HFF-Myc (cell line): ENCODE data around the gene CHAC1.

Experiments used
- DNase-seq: peaks from one replicate; pipeline ENCODE4 v3.0.0-alpha.2; 2011; ENCODE audit warnings: low read depth; ENCODE audit errors: extremely low read depth
- H3K4me3 ChIP-seq: replicated peaks from 2 replicates; pipeline ENCODE4 v1.5.1; 2011; ENCODE audit warnings: low read depth, mild to moderate bottlenecking, control low read depth, low read length
- TF ChIP-seq, protein P1 (sequence below): IDR thresholded peaks from 2 replicates; pipeline ENCODE4 v1.5.1; 2012; ENCODE audit warnings: mild to moderate bottlenecking, low read depth, low read length, control low read depth; ENCODE audit errors: missing control alignments

The CHAC1 gene

DNA sequence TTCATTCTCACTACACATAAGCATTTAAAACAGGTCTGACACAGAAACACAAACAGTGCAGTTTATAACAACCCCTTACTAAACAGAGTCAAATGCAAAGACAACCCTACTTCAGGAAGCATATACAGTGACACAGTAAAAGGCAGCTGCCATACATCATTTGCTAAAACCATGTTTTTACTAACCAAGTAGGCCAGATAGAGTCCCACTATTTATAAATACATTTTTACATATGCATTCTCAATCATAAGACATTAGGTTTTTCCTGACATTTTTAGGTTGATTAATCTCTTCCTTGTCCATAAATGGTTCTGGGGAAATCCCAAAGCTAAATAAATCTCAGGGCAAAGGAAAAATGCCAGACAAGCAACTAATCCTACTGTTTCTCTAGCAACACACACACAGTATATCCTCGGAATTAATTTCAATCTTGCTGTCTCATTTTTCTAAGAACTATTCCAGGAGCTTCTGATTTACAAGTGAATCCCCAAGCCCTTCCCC lies 39.0 kb downstream of the CHAC1 start:
- TF ChIP-seq, protein P1, sequence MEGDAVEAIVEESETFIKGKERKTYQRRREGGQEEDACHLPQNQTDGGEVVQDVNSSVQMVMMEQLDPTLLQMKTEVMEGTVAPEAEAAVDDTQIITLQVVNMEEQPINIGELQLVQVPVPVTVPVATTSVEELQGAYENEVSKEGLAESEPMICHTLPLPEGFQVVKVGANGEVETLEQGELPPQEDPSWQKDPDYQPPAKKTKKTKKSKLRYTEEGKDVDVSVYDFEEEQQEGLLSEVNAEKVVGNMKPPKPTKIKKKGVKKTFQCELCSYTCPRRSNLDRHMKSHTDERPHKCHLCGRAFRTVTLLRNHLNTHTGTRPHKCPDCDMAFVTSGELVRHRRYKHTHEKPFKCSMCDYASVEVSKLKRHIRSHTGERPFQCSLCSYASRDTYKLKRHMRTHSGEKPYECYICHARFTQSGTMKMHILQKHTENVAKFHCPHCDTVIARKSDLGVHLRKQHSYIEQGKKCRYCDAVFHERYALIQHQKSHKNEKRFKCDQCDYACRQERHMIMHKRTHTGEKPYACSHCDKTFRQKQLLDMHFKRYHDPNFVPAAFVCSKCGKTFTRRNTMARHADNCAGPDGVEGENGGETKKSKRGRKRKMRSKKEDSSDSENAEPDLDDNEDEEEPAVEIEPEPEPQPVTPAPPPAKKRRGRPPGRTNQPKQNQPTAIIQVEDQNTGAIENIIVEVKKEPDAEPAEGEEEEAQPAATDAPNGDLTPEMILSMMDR, result no peak
- no peak for DNase-seq
- H3K4me3 ChIP-seq, result no peak overlapping the region

DNA sequence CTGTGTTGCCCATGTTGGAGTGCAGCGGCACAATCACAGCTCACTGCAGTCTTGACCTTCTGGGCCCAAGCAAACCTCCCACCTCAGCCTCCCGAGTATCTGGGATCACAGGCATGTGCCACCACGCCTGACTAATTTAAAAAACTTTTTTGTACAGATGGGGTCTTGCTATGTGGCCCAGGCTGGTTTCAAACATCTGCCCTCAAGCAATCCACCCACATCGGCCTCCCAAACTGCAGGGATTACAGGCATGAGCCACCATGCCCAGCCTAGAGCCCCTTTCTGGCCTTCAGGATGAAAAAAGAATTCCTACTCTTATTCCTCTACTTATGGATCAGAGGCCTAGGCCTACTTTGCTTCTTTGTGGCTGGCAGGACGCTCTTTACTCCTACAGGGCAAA lies 39.6 kb downstream of the CHAC1 start:
- no peak overlapping the region for H3K4me3 ChIP-seq
- no peak for DNase-seq
- TF ChIP-seq, protein P1, result no peak

DNA sequence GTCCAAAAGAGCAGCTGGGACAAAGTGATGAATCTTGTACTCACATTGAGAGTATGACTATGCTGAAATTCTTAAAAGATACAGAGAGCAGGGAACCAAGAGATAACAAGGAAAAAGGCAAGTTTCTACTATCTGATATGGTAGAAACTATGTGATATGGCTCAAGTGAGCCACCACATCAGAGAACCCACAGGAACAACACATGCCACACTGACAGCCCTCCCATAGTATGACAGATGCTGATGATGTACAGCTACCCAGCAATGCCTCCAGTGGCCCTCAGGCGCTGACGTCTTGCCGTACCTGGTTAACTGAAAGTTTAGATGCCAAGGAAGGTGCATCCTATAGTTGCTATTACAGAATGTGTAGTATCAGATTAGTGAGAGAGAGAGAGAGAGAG lies 42.4 kb downstream of the CHAC1 start:
- H3K4me3 ChIP-seq, result no peak overlapping the region
- TF ChIP-seq, protein P1, result no peak
- DNase-seq, result no peak

DNA sequence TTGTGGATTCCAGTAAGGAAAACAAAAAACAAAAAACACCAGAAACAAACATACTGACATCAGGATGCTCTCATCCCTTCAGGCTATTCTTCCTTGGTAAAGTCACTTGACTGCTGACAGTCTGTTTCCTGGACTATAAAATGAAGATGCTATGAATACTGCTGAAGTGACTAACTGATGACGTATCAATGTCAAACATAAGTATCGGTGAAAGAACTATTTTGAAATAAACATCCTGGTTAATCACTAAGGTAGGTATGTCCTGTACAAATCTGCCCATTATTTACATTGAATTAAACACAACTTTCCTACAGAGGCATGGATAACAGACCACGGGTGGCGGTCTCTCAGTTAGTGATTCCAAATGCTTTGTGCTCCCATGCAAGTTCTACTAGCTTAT lies 45.9 kb downstream of the CHAC1 start:
- H3K4me3 ChIP-seq, result no peak overlapping the region
- TF ChIP-seq, protein P1, result no peak
- DNase-seq, result no peak

DNA sequence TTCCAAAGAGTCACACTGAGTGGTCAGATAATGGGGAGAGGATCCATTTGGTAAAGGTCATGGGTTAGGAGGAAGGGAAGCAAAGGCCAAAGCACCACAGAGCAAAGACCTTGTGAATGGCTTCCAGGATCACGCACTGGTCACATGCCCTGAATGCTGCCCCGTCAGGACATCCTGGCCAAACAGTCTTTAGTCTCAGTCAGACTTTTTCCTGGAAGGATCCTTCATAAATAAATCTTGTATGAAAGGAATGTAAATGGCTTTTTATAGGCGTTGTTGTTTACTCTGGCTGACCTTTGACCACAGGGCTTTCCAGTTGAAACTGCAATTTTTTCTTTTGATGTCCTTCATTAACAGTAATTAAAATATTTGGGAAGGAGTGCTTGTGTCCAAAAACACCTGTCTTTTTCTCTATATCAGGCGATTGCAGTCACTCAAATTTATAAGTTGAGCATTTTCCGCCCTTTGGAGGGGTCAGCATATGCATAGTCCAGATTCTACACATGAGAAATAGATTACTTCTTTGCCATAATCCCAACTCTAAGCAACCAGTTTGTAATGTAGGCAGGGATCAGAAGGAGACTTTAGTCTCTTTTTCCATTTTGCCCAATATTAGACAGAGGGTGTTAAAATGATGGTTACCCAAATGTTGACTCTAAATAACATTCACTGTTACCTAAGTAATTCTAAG lies 48.4 kb downstream of the CHAC1 start:
- TF ChIP-seq, protein P1, result no peak
- H3K4me3 ChIP-seq, result no peak overlapping the region
- DNase-seq, result no peak

DNA sequence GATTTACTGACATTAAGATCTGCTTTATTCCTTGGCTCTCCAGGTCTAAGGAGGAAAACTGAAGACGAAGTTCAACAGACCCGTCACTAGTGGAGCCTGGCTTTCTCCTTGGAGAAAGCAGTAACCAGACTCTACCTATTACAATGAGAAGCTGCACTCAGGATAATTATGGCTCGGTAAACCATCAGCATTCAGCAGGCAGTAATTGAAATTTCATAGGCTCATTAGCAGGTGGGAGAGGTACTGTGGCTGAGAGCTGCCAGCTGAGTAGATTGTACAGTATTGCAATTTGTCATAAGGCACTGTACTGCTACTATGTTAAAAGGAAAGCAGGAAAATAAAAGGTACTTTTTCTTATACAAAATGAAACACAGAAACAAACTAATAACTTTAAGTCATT lies 51.2 kb downstream of the CHAC1 start:
- no peak for DNase-seq
- H3K4me3 ChIP-seq, result no peak overlapping the region
- TF ChIP-seq, protein P1, result no peak
